Endothelial cell of umbilical vein (primary cell): ENCODE measurements around the gene LHX1. TPM values are rescaled to one million over a fixed set of nuclear protein-coding genes. Genes with fewer than 3 reads are reported as not detected.

Experiments
- BruUV-seq: library from RNA; stranded (reverse); fragments of 400-500 nt; replicated peaks from 2 replicates; lab custom pipeline; 2021; lab: Mats Ljungman, UMichigan
- CTCF ChIA-PET: fragments of 300-600, 350-600 bp; sonication (Branson Sonifier 250); formaldehyde crosslinking; loops from one replicate; lab custom pipeline; 2021; ENCODE audit warnings: antibody characterized with exemption, inconsistent platforms; lab: Charles Lee
- POLR2A ChIA-PET: fragments of 300-600, 350-600 bp; sonication (Branson Sonifier 250); formaldehyde crosslinking; loops from one replicate; lab custom pipeline; 2021; ENCODE audit warnings: antibody characterized with exemption, inconsistent platforms; lab: Charles Lee
- DNase-seq: peaks from one replicate; pipeline ENCODE4 v3.0.0-alpha.2; 2011; ENCODE audit warnings: low read depth, low spot score
- FAIRE-seq: peaks from 2 replicates; lab custom pipeline; 2011; peaks lifted over from hg19 to GRCh38; lab: Jason Lieb, UNC
- H2AFZ ChIP-seq: 2 replicates; pipeline ENCODE4 v1.6.0; 2012; ENCODE audit warnings: low read depth, low read length, control low read depth, inconsistent platforms
- H3K27ac ChIP-seq: 2 replicates; pipeline ENCODE4 v1.5.1; 2011; ENCODE audit warnings: low read depth, mild to moderate bottlenecking, control low read depth, low read length, moderate library complexity; ENCODE audit not compliant: insufficient read depth
- H3K27me3 ChIP-seq, 2 experiments: 2 replicates each; pipeline versions ENCODE4 v1.6.0 to v1.6.1; 2011; ENCODE audit warnings: low read length in 2 of 2, mixed read lengths in 1 of 2; ENCODE audit not compliant: control insufficient read depth in 2 of 2, insufficient read depth in 2 of 2
- H3K36me3 ChIP-seq, 2 experiments: 2 replicates in 1 of 2; 3 replicates in 1 of 2; pipeline ENCODE4 v1.5.1; 2011; ENCODE audit warnings: low read length in 2 of 2, mild to moderate bottlenecking in 1 of 2, moderate library complexity in 1 of 2; ENCODE audit not compliant: control insufficient read depth in 2 of 2, insufficient read depth in 2 of 2; ENCODE audit errors: extremely low read depth in 1 of 2
- H3K4me1 ChIP-seq: 3 replicates; pipeline ENCODE4 v1.5.1; 2011; ENCODE audit warnings: mild to moderate bottlenecking, low read length; ENCODE audit not compliant: control insufficient read depth, insufficient read depth; ENCODE audit errors: extremely low read depth
- H3K4me2 ChIP-seq: 2 replicates; pipeline ENCODE4 v1.6.1; 2011; ENCODE audit warnings: low read length, control low read depth, mixed read lengths; ENCODE audit not compliant: insufficient read depth
- H3K4me3 ChIP-seq, 3 experiments: fragments of 200-600 bp in 1 of 3; sonication (generic), shearing (Covaris generic) in 1 of 3; replicated peaks in 1 of 3; 2 replicates each; pipeline ENCODE4 v1.5.1; 2011 to 2016; ENCODE audit warnings: control low read depth in 3 of 3, low read length in 3 of 3, mild to moderate bottlenecking in 2 of 3, inconsistent platforms in 1 of 3, low read depth in 1 of 3, moderate library complexity in 1 of 3; ENCODE audit not compliant: insufficient read depth in 1 of 3
- H3K79me2 ChIP-seq: 2 replicates; pipeline ENCODE4 v1.6.0; 2012; ENCODE audit warnings: low read length, inconsistent platforms; ENCODE audit not compliant: control insufficient read depth, insufficient read depth
- H3K9ac ChIP-seq: replicated peaks from 2 replicates; pipeline ENCODE3; 2011; ENCODE audit warnings: low read length, control low read depth; ENCODE audit not compliant: insufficient read depth; ENCODE audit errors: extremely low read depth
- H3K9me1 ChIP-seq: replicated peaks from 3 replicates; pipeline ENCODE4 v1.6.0; 2011; ENCODE audit warnings: mild to moderate bottlenecking, low read length; ENCODE audit not compliant: control insufficient read depth, insufficient read depth; ENCODE audit errors: extremely low read depth
- H3K9me3 ChIP-seq: replicated peaks from 2 replicates; pipeline ENCODE4 v1.5.1; 2012; ENCODE audit warnings: low read length, inconsistent platforms; ENCODE audit not compliant: control insufficient read depth, insufficient read depth
- H4K20me1 ChIP-seq: replicated peaks from 2 replicates; pipeline ENCODE3; 2011; ENCODE audit warnings: mild to moderate bottlenecking, low read length; ENCODE audit not compliant: control insufficient read depth, insufficient read depth; ENCODE audit errors: extremely low read depth
- EZH2 ChIP-seq: IDR thresholded peaks from 2 replicates; pipeline ENCODE4 v1.6.1; 2012; ENCODE audit warnings: borderline replicate concordance, low read depth, mild to moderate bottlenecking, moderate library complexity, low read length, inconsistent platforms; ENCODE audit not compliant: severe bottlenecking
- FOS ChIP-seq: IDR thresholded peaks from 2 replicates; pipeline ENCODE4 v1.6.1; 2011; ENCODE audit warnings: mild to moderate bottlenecking, low read length, moderate library complexity, borderline replicate concordance; ENCODE audit not compliant: insufficient read depth
- MYC ChIP-seq: IDR thresholded peaks from one replicate; pipeline ENCODE4 v1.6.1; 2011; ENCODE audit warnings: mild to moderate bottlenecking, low read depth, low read length
- POLR2A ChIP-seq: IDR thresholded peaks from 2 replicates; pipeline ENCODE4 v1.6.1; 2012; ENCODE audit warnings: low read depth, mild to moderate bottlenecking, control low read depth, low read length
- dilution Hi-C: fragments of 300-500 bp; cut with MboI; formaldehyde crosslinking; loops from one replicate; pipeline ENCODE4 v1.15.0; 2019; ENCODE audit warnings: low sequenced_read_pairs; ENCODE audit not compliant: extremely low pct_ligation_motif_present
- intact Hi-C: fragments of 100-400 bp; cut with micrococcal nuclease; formaldehyde crosslinking; loops from one replicate; pipeline ENCODE4 v1.10.0; 2022
- polyA plus RNA-seq, 4 experiments: library from polyadenylated mRNA; depleted of rRNA in 3 of 4; stranded (reverse) in 3 of 4; unstranded in 1 of 4; fragments of >200 nt; gene quantifications; 2 replicates each; pipeline versions ENCODE4 v1.2.1 to v1.2.3, GENCODE V29; 2011 to 2012; ENCODE audit warnings: missing spikeins in 1 of 4
- total RNA-seq: library from RNA; stranded (reverse); gene quantifications from 2 replicates; pipeline ENCODE4 v1.2.3, GENCODE V29; 2021

LHX1 gene
- total and polyA plus RNA-seq, 2 donors (not counting 3 experiments of a cell fraction or from before 2014, with no cell fraction given): not detected

- dilution Hi-C loops (no loop called here), intact Hi-C loops (loop anchor here (5.0 kb wide), 2 partner anchors 80 to 115 kb away; no protein-coding TSS in a partner anchor)
- no peaks in the 10 kb centered on the region for H3K9me3 ChIP-seq
- H4K20me1 ChIP-seq: no peaks in the 10 kb centered on the region
- no peaks in the 10 kb centered on the region for H3K36me3 ChIP-seq
- no peak overlapping the region for H3K9ac ChIP-seq
- no TSS peak for BruUV-seq
- no peaks in the 10 kb centered on the region for H3K79me2 ChIP-seq
- H3K27me3 ChIP-seq: peaks cover 94 to 99% of the 10 kb centered on the region in 2 experiments
- no peak overlapping the region for H3K4me2 ChIP-seq
- H3K4me3 ChIP-seq: no peak overlapping the region
- FAIRE-seq (no peak), DNase-seq (no peak)
- peaks cover 5% of the 10 kb centered on the region for H3K4me1 ChIP-seq
- no peak overlapping the region for H3K27ac ChIP-seq
- no peak overlapping the region for H2AFZ ChIP-seq
- TF ChIP-seq POLR2A (no peak), EZH2 (peak; percentile 92)
- POLR2A ChIA-PET: no interaction called here
- CTCF ChIA-PET: no interaction called here
- H3K9me1 ChIP-seq: no peaks in the 10 kb centered on the region
These were observed 5.4 kb upstream of the LHX1 start for GRCh38 chr17:36931697-36932382.

GRCh38 chr17:36932383-36932693, 4.9 kb upstream of the LHX1 start:
- dilution Hi-C loops (no loop called here), intact Hi-C loops (loop anchor here (5.0 kb wide), 2 partner anchors 80 to 115 kb away; no protein-coding TSS in a partner anchor)
- ChIA-PET POLR2A (interaction anchor here (0.6 kb wide), 1 partner anchor 152 kb away, joined by 7 read pairs; no protein-coding TSS in a partner anchor), CTCF (no interaction called here)
- FAIRE-seq (no peak), DNase-seq (no peak)
- no peak overlapping the region for H3K9ac ChIP-seq
- H4K20me1 ChIP-seq: no peaks in the 10 kb centered on the region
- no peaks in the 10 kb centered on the region for H3K79me2 ChIP-seq
- H2AFZ ChIP-seq: no peak overlapping the region
- no peak overlapping the region for H3K4me2 ChIP-seq
- peaks cover 94 to 99% of the 10 kb centered on the region in 2 experiments for H3K27me3 ChIP-seq
- TF ChIP-seq FOS: no peak
- peak; percentile 68 for TF ChIP-seq EZH2
- TF ChIP-seq MYC: no peak
- H3K4me1 ChIP-seq: peaks cover 5% of the 10 kb centered on the region
- no peak overlapping the region for H3K4me3 ChIP-seq
- H3K36me3 ChIP-seq: no peaks in the 10 kb centered on the region
- BruUV-seq: no TSS peak
- no peak overlapping the region for H3K27ac ChIP-seq
- no peaks in the 10 kb centered on the region for H3K9me1 ChIP-seq
- H3K9me3 ChIP-seq: no peaks in the 10 kb centered on the region
